Endothelial cell of umbilical vein (primary cell): ENCODE results near the gene CFAP20DC. TPM values are rescaled to one million over a fixed set of nuclear protein-coding genes. Genes with fewer than 3 reads are reported as not detected.

Source experiments
- BruUV-seq: library from RNA; stranded (reverse); fragments of 400-500 nt; replicated peaks from 2 replicates; lab custom pipeline; 2021; lab: Mats Ljungman, UMichigan
- CTCF ChIA-PET: fragments of 300-600, 350-600 bp; sonication (Branson Sonifier 250); formaldehyde crosslinking; loops from one replicate; lab custom pipeline; 2021; ENCODE audit warnings: antibody characterized with exemption, inconsistent platforms; lab: Charles Lee
- POLR2A ChIA-PET: fragments of 300-600, 350-600 bp; sonication (Branson Sonifier 250); formaldehyde crosslinking; loops from one replicate; lab custom pipeline; 2021; ENCODE audit warnings: antibody characterized with exemption, inconsistent platforms; lab: Charles Lee
- DNase-seq: peaks from one replicate; pipeline ENCODE4 v3.0.0-alpha.2; 2011; ENCODE audit warnings: low read depth, low spot score
- FAIRE-seq: peaks from 2 replicates; lab custom pipeline; 2011; peaks lifted over from hg19 to GRCh38; lab: Jason Lieb, UNC
- H2AFZ ChIP-seq: 2 replicates; pipeline ENCODE4 v1.6.0; 2012; ENCODE audit warnings: low read depth, low read length, control low read depth, inconsistent platforms
- H3K27ac ChIP-seq: 2 replicates; pipeline ENCODE4 v1.5.1; 2011; ENCODE audit warnings: low read depth, mild to moderate bottlenecking, control low read depth, low read length, moderate library complexity; ENCODE audit not compliant: insufficient read depth
- H3K27me3 ChIP-seq, 2 experiments: 2 replicates each; pipeline versions ENCODE4 v1.6.0 to v1.6.1; 2011; ENCODE audit warnings: low read length in 2 of 2, mixed read lengths in 1 of 2; ENCODE audit not compliant: control insufficient read depth in 2 of 2, insufficient read depth in 2 of 2
- H3K36me3 ChIP-seq, 2 experiments: 2 replicates in 1 of 2; 3 replicates in 1 of 2; pipeline ENCODE4 v1.5.1; 2011; ENCODE audit warnings: low read length in 2 of 2, mild to moderate bottlenecking in 1 of 2, moderate library complexity in 1 of 2; ENCODE audit not compliant: control insufficient read depth in 2 of 2, insufficient read depth in 2 of 2; ENCODE audit errors: extremely low read depth in 1 of 2
- H3K4me1 ChIP-seq: 3 replicates; pipeline ENCODE4 v1.5.1; 2011; ENCODE audit warnings: mild to moderate bottlenecking, low read length; ENCODE audit not compliant: control insufficient read depth, insufficient read depth; ENCODE audit errors: extremely low read depth
- H3K4me2 ChIP-seq: 2 replicates; pipeline ENCODE4 v1.6.1; 2011; ENCODE audit warnings: low read length, control low read depth, mixed read lengths; ENCODE audit not compliant: insufficient read depth
- H3K4me3 ChIP-seq, 3 experiments: fragments of 200-600 bp in 1 of 3; sonication (generic), shearing (Covaris generic) in 1 of 3; replicated peaks in 1 of 3; 2 replicates each; pipeline ENCODE4 v1.5.1; 2011 to 2016; ENCODE audit warnings: control low read depth in 3 of 3, low read length in 3 of 3, mild to moderate bottlenecking in 2 of 3, inconsistent platforms in 1 of 3, low read depth in 1 of 3, moderate library complexity in 1 of 3; ENCODE audit not compliant: insufficient read depth in 1 of 3
- H3K79me2 ChIP-seq: 2 replicates; pipeline ENCODE4 v1.6.0; 2012; ENCODE audit warnings: low read length, inconsistent platforms; ENCODE audit not compliant: control insufficient read depth, insufficient read depth
- H3K9ac ChIP-seq: replicated peaks from 2 replicates; pipeline ENCODE3; 2011; ENCODE audit warnings: low read length, control low read depth; ENCODE audit not compliant: insufficient read depth; ENCODE audit errors: extremely low read depth
- H3K9me1 ChIP-seq: replicated peaks from 3 replicates; pipeline ENCODE4 v1.6.0; 2011; ENCODE audit warnings: mild to moderate bottlenecking, low read length; ENCODE audit not compliant: control insufficient read depth, insufficient read depth; ENCODE audit errors: extremely low read depth
- H3K9me3 ChIP-seq: replicated peaks from 2 replicates; pipeline ENCODE4 v1.5.1; 2012; ENCODE audit warnings: low read length, inconsistent platforms; ENCODE audit not compliant: control insufficient read depth, insufficient read depth
- H4K20me1 ChIP-seq: replicated peaks from 2 replicates; pipeline ENCODE3; 2011; ENCODE audit warnings: mild to moderate bottlenecking, low read length; ENCODE audit not compliant: control insufficient read depth, insufficient read depth; ENCODE audit errors: extremely low read depth
- CTCF ChIP-seq, 2 donors: IDR thresholded peaks; 1 replicate in 1 of 2; 2 replicates in 1 of 2; pipeline ENCODE4 v1.5.1; 2011; ENCODE audit warnings: low read length in 2 of 2, mild to moderate bottlenecking in 2 of 2, moderate library complexity in 2 of 2, control low read depth in 1 of 2, inconsistent platforms in 1 of 2, low read depth in 1 of 2; ENCODE audit not compliant: insufficient read depth in 1 of 2; ENCODE audit errors: extremely low read depth in 1 of 2
- EZH2 ChIP-seq: IDR thresholded peaks from 2 replicates; pipeline ENCODE4 v1.6.1; 2012; ENCODE audit warnings: borderline replicate concordance, low read depth, mild to moderate bottlenecking, moderate library complexity, low read length, inconsistent platforms; ENCODE audit not compliant: severe bottlenecking
- FOS ChIP-seq: IDR thresholded peaks from 2 replicates; pipeline ENCODE4 v1.6.1; 2011; ENCODE audit warnings: mild to moderate bottlenecking, low read length, moderate library complexity, borderline replicate concordance; ENCODE audit not compliant: insufficient read depth
- GATA2 ChIP-seq: IDR thresholded peaks from 2 replicates; pipeline ENCODE4 v1.7.0; 2011; ENCODE audit warnings: low read depth, mild to moderate bottlenecking, moderate library complexity, mixed read lengths, low read length; ENCODE audit not compliant: insufficient read length, insufficient read depth
- JUN ChIP-seq: IDR thresholded peaks from 2 replicates; pipeline ENCODE4 v1.6.1; 2011; ENCODE audit warnings: borderline replicate concordance, low read depth; ENCODE audit not compliant: insufficient read length, insufficient read depth
- MAX ChIP-seq: IDR thresholded peaks from 2 replicates; pipeline ENCODE4 v1.6.1; 2011; ENCODE audit not compliant: insufficient read depth, insufficient read length
- MYC ChIP-seq: IDR thresholded peaks from one replicate; pipeline ENCODE4 v1.6.1; 2011; ENCODE audit warnings: mild to moderate bottlenecking, low read depth, low read length
- POLR2A ChIP-seq: IDR thresholded peaks from 2 replicates; pipeline ENCODE4 v1.6.1; 2012; ENCODE audit warnings: low read depth, mild to moderate bottlenecking, control low read depth, low read length
- POLR2AphosphoS5 ChIP-seq: IDR thresholded peaks from 2 replicates; pipeline ENCODE4 v1.6.1; 2012; ENCODE audit warnings: low read depth, mild to moderate bottlenecking, control low read depth, low read length, moderate library complexity; ENCODE audit not compliant: insufficient read depth
- dilution Hi-C: fragments of 300-500 bp; cut with MboI; formaldehyde crosslinking; loops from one replicate; pipeline ENCODE4 v1.15.0; 2019; ENCODE audit warnings: low sequenced_read_pairs; ENCODE audit not compliant: extremely low pct_ligation_motif_present
- intact Hi-C: fragments of 100-400 bp; cut with micrococcal nuclease; formaldehyde crosslinking; loops from one replicate; pipeline ENCODE4 v1.10.0; 2022
- polyA plus RNA-seq, 4 experiments: library from polyadenylated mRNA; depleted of rRNA in 3 of 4; stranded (reverse) in 3 of 4; unstranded in 1 of 4; fragments of >200 nt; gene quantifications; 2 replicates each; pipeline versions ENCODE4 v1.2.1 to v1.2.3, GENCODE V29; 2011 to 2012; ENCODE audit warnings: missing spikeins in 1 of 4
- total RNA-seq: library from RNA; stranded (reverse); gene quantifications from 2 replicates; pipeline ENCODE4 v1.2.3, GENCODE V29; 2021

Gene CFAP20DC
- total and polyA plus RNA-seq, 2 donors (not counting 3 experiments of a cell fraction or from before 2014, with no cell fraction given) = 0.92 to 2.1 TPM

- no peaks in the 10 kb centered on the region for H3K79me2 ChIP-seq
- no peak overlapping the region for H3K4me3 ChIP-seq
- no TSS peak for BruUV-seq
- dilution Hi-C loops (no loop called here), intact Hi-C loops (no loop called here)
- H3K27me3 ChIP-seq = no peaks in the 10 kb centered on the region
- no peaks in the 10 kb centered on the region for H3K9me3 ChIP-seq
- H3K9me1 ChIP-seq = no peaks in the 10 kb centered on the region
- no peaks in the 10 kb centered on the region for H4K20me1 ChIP-seq
- H3K27ac ChIP-seq = no peak overlapping the region
- ChIA-PET POLR2A (no interaction called here), CTCF (no interaction called here)
- no peak overlapping the region for H3K4me2 ChIP-seq
- DNase-seq (peak; percentile 3), FAIRE-seq (no peak)
- H2AFZ ChIP-seq = no peak overlapping the region
- no peak for TF ChIP-seq JUN
- no peak for TF ChIP-seq EZH2
- TF ChIP-seq POLR2AphosphoS5 = no peak
- TF ChIP-seq MYC = no peak
- TF ChIP-seq FOS = no peak
- TF ChIP-seq GATA2 = no peak
- no peak for TF ChIP-seq CTCF (IDR thresholded peaks at IDR 0.05; ENCODE audit: extremely low read depth in 1 of 2, insufficient read depth in 1 of 2, low read depth in 1 of 2, low read length in 2 of 2)
- TF ChIP-seq POLR2A = no peak
- TF ChIP-seq MAX = no peak
- H3K4me1 ChIP-seq = peaks cover 11% of the 10 kb centered on the region
- H3K36me3 ChIP-seq = no peaks in the 10 kb centered on the region
- no peak overlapping the region for H3K9ac ChIP-seq
Observed at GRCh38 chr3:58900386-58900785, 149.4 kb downstream of the CFAP20DC start.
